GM18951 (cell line): ENCODE measurements around the gene TNNC2.

Experiments
- POLR2A ChIP-seq: IDR thresholded peaks from 4 replicates; pipeline ENCODE4 v1.6.1; 2011; ENCODE audit warnings: mild to moderate bottlenecking; ENCODE audit not compliant: insufficient read length, insufficient read depth; ENCODE audit errors: extremely low read depth
- in situ Hi-C: fragments of 300-500 bp; cut with MboI; formaldehyde crosslinking; loops from one replicate; pipeline ENCODE4 v1.12.0; 2022; ENCODE audit warnings: low sequenced_read_pairs, mixed read lengths, inconsistent platforms; ENCODE audit not compliant: unreplicated experiment

The TNNC2 gene

GRCh38 chr20:45801851-45802250, 25.3 kb downstream of the TNNC2 start:
- in situ Hi-C loops, result no loop called here
- TF ChIP-seq POLR2A, result no peak

- TF ChIP-seq POLR2A, result no peak
- in situ Hi-C loops, result loop anchor here (25.0 kb wide), 1 partner anchor 462 kb away; the partner anchor contains the start of gene SDC4
These were observed 28.0 kb downstream of the TNNC2 start for GRCh38 chr20:45798935-45799642.

GRCh38 chr20:45797955-45798354, 29.2 kb downstream of the TNNC2 start:
- in situ Hi-C loops, result loop anchor here (25.0 kb wide), 1 partner anchor 461 kb away; the partner anchor contains the start of gene SDC4

GRCh38 chr20:45797510-45797909, 29.6 kb downstream of the TNNC2 start:
- in situ Hi-C loops, result loop anchor here (25.0 kb wide), 1 partner anchor 460 kb away; the partner anchor contains the start of gene SDC4

- TF ChIP-seq POLR2A, result no peak
- in situ Hi-C loops, result loop anchor here (25.0 kb wide), 1 partner anchor 459 kb away; the partner anchor contains the start of gene SDC4
These were observed 30.6 kb downstream of the TNNC2 start for GRCh38 chr20:45796337-45797065.

GRCh38 chr20:45792317-45793118, 34.6 kb downstream of the TNNC2 start:
- TF ChIP-seq POLR2A, result no peak
- in situ Hi-C loops, result loop anchor here (25.0 kb wide), 1 partner anchor 455 kb away; the partner anchor contains the start of gene SDC4

- in situ Hi-C loops, result loop anchor here (25.0 kb wide), 1 partner anchor 451 kb away; the partner anchor contains the start of gene SDC4
- TF ChIP-seq POLR2A, result no peak
These were observed 38.8 kb downstream of the TNNC2 start for GRCh38 chr20:45788351-45788750.

- TF ChIP-seq POLR2A, result no peak
- in situ Hi-C loops, result loop anchor here (25.0 kb wide), 1 partner anchor 446 kb away; the partner anchor contains the start of gene SDC4
These were observed 43.3 kb downstream of the TNNC2 start for GRCh38 chr20:45783656-45784294.

- in situ Hi-C loops, result loop anchor here (25.0 kb wide), 1 partner anchor 446 kb away; the partner anchor contains the start of gene SDC4
- no peak for TF ChIP-seq POLR2A
These were observed 44.2 kb downstream of the TNNC2 start for GRCh38 chr20:45782890-45783289.

- TF ChIP-seq POLR2A, result no peak
- in situ Hi-C loops, result loop anchor here (25.0 kb wide), 1 partner anchor 444 kb away; the partner anchor contains the start of gene SDC4
These were observed 45.7 kb downstream of the TNNC2 start for GRCh38 chr20:45781391-45781931.

- in situ Hi-C loops, result loop anchor here (25.0 kb wide), 1 partner anchor 443 kb away; the partner anchor contains the start of gene SDC4
- TF ChIP-seq POLR2A, result no peak
These were observed 47.0 kb downstream of the TNNC2 start for GRCh38 chr20:45780159-45780558.
